ENCODE results near the gene OTOP2.
"Not testable (repeated sequence)": the region's sequence is repeated elsewhere in the genome, so short reads cannot be mapped to it uniquely, and the experiment has no call there.

The OTOP2 gene

GRCh38 chr17:74971069-74971841, 47.2 kb downstream of the OTOP2 start:
- DNase-seq (ENCODE audit: low read depth in 1 of 2, low spot score in 1 of 2): no peak

DNA sequence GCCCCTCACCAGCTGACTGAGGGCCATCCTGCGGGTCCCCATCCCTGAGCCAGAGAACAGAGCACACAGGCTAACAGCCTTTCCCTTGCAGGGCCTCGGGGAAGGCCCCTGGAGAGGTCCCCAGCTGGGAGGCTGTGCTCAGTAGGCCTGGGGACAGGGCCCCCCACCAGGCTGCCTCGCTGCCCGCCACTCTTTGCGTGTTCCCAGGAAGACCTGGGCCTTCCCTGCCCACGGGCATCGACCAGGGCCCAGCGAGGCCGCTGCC, 47.7 kb downstream of the OTOP2 start:
- DNase-seq (ENCODE audit: low read depth in 1 of 2, low spot score in 1 of 2): no peak

DNA sequence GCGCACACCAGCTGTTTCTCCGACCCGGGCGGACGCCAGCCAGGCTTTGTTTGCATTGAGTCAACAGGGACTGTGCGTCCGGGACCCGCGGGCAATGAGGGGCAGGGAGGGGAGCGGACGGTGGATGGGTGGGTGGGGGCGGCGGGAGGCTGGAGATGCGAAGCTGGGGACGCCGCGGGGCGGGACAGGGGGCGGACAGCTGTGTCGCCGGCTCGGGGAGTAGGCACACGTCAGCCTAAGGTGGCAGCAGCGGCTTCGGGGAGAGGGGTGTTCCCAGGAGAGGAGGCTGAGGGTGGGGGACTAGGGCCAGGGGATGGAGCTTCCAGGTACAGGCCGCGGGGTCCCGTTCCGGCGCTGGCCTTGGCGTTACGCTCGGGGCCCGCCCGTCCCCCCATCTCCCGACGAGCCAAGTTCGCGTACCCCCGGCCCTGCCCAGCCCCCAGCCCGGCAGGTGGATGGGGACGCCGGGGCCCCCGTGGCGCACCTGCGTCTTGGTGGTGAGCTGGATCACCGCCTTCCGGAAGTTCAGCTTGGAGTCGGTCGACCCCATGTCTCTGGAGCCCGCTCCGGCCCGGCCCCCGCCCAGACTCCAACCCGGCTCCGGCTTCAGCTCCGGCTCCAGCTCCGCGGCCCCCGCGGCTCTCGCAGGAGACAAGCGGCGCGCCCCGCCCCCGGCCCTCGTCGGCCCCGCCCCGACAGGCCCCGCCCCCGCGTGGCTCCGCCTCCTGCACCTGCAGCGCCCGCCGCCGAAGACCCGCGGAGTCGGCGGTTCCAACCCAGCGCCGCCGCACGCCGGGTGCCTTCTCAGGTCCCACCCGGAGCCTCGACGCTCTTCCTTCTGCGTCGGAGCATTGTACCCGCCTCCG, 48.3 kb downstream of the OTOP2 start, which contains the start of gene HID1:
Gene HID1, minus strand, starts transcription at position 653 of the 866 bp plus-strand sequence. Its CDS starts 103 bp downstream, at position 550.
- DNase-seq (ENCODE audit: low read depth in 1 of 2, low spot score in 1 of 2): peak; percentile 69 to 76

DNA sequence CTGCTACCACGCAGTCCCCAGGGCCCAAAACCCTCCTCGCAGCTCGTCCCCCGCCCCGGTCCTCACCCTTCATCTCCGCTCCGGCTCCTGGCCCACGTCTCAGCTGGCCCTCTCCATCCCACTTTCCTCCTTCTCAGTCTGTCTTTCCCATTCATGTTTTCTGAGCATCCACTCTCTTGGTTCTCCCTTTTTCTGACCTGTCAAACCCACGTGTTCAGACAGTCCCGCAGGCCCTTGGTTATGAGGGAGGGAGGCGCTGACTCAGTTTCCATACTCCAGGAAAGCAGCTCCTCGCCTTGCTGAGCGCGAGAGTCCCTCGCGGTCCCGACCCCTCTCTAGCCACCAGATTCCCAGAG, 48.9 kb downstream of the OTOP2 start:
- no peak for DNase-seq (ENCODE audit: low read depth in 1 of 2, low spot score in 1 of 2)

DNA sequence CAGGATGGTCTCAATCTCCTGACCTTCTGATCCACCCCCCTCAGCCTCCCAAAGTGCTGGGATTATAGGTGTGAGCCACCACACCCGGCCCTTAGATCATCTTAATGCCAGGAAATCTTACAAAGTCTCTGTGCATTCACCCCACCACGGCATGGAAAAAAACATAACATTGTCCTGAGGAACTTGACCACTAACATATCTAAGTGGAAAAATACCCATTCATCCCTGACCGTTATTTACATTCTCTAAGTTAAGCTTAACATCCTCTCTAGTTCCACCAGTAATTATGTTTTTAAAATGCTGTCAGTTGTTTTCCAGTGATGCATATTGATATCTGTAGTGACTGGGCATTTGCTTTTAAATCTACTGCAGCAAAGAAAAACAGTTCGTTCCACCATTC, 51.9 kb downstream of the OTOP2 start:
- no peak for DNase-seq (ENCODE audit: low read depth in 1 of 2, low spot score in 1 of 2)

DNA sequence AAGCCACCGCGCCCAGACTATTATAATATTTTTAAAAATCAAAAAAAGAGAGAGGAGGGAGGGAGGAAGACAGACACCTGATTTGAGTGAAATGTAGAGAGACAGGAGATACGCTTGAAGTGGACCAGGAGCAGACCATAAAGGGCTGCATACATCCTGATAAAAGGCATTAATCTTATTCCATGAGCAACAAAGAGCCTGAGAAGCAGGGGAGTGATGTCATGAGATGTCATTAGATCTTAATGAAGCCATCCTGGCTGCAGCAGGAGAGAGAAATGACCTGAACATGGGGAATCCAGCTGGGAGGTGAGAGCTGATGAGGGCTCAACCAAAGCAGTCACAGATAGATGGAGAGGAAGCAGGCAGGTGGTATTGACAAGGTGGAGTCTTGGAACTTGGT, 53.7 kb downstream of the OTOP2 start:
- no peak for DNase-seq (ENCODE audit: low read depth in 1 of 2, low spot score in 1 of 2)

DNA sequence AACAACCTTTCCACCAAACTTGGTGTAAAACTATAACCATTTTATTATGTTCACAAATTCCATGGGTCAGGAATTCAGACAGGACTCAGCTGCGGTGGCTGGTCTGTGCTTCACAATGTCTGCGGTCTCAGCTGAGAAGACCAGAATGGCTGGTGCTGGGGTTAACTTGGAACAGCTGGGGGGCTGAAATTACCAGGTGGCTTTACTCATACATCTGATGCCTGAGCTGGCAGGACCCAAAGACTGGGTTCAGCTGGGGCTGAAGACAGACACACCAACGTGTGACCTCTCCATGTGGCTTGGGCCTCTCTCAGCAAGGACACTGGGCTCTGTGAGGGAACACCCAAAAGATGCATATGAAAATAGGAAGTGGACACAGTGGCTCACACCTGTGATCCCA, 54.2 kb downstream of the OTOP2 start:
- no peak for DNase-seq (ENCODE audit: low read depth in 1 of 2, low spot score in 1 of 2)

- no peak for DNase-seq (ENCODE audit: low read depth in 1 of 2, low spot score in 1 of 2)
Measured at GRCh38 chr17:74979408-74980146, 55.5 kb downstream of the OTOP2 start.

DNA sequence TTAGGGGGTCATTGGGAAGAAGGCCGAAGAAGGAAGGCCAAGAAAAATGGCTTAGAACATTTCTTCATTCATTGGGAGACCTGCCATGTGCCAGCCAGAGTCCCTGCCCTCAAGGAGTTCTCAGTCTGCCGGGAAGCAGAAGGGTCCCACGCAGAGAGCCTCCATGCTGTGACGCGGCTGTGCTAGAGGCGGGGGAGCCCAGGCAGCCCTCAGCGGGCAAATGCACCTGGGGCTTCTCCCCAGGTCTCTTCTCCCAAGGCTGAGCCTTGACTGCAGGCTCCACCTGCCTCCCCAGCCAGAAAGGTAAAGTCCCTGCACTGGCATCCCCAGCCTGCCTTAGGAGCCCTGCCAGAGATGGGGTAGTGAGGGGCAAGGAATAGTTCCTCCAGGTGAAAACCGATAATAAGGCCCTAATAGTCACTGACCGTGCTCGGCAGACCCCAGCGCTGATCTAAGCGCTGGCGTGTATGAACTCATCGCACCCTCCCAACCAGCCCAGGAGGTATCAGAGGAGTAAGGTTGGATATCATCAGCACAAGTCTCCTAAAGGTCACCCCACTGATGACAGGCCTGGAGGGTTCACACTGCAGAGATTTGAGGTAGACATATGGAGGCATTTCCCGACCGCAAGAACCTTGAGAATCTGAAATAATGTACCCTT, 57.4 kb downstream of the OTOP2 start:
- no peak for DNase-seq (ENCODE audit: low read depth in 1 of 2, low spot score in 1 of 2)

DNA sequence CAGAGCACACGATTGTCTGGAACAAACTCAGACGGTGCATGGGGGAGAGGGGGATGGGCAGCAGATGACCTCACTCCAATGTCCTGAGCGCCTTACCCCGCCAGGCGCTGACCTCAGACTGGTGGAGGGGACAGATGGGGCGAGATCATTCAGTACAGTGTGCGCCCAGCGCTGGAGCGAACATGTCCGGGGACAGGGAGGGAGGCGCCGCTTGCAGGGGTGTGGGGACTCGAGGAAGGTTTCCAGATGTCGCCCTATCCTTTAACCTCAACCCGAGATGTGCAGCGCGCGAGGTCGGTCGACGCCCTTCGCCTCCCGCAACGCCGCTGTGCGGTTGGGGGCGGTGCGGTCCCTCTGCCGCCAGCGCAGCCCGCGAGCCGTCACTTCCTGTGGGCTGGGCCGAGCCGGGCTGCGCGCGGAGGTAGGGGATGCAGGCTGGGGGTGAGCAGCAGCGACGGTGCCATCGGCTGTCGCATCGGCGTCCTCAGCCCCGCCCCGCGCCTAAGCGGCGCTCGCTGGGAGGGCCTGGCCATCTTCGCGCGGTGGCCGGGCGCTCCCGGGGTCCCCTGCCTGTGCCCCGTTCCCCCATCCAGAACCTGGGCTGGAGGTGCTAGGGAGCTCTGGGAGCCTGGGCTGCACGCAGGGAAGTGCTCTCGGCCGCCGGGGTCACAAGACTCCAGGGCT, 58.0 kb downstream of the OTOP2 start:
- peak; percentile 61 to 76 for DNase-seq (ENCODE audit: low read depth in 1 of 2, low spot score in 1 of 2)

DNA sequence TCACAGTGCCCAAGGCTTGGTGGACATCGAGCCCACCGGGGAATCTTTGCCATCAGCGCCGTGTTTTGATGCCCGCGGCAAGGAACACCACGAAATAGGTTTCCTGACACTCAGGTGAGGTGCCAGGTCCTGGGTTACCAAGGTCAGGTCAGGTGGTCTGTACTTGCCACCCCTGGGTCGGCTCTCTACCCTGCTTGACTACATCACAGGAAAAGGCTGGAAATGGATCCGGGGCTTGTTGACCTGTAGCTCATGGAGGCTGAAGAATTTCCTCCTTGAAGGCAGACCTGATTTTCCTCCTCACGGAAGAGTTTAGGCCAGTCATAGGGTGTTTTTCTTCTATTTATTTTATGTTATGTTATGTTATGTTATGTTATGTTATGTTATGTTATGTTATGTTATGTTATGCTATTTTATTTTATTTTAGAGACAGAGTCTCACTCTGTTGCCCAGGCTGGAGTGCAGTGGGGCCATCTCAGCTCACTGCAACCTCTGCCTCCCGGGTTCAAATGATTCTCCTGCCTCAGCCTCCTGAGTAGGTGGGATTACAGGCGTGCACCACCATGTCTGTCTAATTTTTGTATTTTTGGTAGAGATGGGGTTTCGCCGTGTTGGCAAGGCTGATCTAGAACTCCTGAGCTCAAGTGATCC, 58.7 kb downstream of the OTOP2 start:
- DNase-seq (ENCODE audit: low read depth in 1 of 2, low spot score in 1 of 2): not testable (repeated sequence)

Data from activated T-helper 1 cell treated with anti-CD3 and anti-CD28 coated beads, Interleukin-2, amount 50 U/mL, for 16 hours (primary cell).